GM12801 (cell line): ENCODE measurements around the gene PTPN22.

Experiments
- TF ChIP-seq, protein P1 (sequence below): IDR thresholded peaks from one replicate; pipeline ENCODE4 v1.5.1; 2011; ENCODE audit warnings: control low read depth; ENCODE audit not compliant: insufficient read length; ENCODE audit errors: extremely low read depth

Gene PTPN22

DNA sequence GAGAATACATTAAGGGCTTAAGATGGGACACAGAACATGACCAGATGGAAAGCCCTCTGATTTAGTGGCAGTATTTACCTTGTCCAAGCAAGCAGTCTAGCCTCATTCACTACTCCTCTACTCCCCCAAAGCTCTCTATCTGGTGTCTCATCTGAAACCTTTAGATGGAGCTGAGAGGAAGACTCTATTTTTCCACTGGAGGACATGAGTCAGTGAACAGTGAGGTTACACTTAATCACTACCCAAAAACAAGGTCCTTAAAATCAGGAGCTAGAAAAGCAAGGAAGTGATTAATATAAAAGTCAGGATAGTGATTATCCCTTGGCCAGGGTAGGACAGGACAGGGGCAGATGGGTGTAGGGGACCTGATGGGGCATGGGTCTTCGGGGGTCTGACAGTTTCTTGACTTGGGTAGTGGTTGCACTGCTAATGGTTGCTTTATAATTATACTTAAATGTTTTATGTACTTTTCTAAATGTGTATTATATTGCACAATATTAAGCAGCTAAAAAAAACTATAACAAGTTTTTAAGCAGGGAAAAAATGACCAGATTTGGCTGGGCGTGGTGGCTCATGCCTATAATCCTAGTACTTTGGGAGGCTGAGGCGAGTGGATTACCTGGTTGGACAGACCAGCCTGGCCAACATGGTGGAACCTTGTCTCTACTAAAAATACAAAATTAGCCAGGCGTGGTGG lies 3.0 kb downstream of the PTPN22 start:
- TF ChIP-seq, protein P1, sequence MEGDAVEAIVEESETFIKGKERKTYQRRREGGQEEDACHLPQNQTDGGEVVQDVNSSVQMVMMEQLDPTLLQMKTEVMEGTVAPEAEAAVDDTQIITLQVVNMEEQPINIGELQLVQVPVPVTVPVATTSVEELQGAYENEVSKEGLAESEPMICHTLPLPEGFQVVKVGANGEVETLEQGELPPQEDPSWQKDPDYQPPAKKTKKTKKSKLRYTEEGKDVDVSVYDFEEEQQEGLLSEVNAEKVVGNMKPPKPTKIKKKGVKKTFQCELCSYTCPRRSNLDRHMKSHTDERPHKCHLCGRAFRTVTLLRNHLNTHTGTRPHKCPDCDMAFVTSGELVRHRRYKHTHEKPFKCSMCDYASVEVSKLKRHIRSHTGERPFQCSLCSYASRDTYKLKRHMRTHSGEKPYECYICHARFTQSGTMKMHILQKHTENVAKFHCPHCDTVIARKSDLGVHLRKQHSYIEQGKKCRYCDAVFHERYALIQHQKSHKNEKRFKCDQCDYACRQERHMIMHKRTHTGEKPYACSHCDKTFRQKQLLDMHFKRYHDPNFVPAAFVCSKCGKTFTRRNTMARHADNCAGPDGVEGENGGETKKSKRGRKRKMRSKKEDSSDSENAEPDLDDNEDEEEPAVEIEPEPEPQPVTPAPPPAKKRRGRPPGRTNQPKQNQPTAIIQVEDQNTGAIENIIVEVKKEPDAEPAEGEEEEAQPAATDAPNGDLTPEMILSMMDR, result no peak

DNA sequence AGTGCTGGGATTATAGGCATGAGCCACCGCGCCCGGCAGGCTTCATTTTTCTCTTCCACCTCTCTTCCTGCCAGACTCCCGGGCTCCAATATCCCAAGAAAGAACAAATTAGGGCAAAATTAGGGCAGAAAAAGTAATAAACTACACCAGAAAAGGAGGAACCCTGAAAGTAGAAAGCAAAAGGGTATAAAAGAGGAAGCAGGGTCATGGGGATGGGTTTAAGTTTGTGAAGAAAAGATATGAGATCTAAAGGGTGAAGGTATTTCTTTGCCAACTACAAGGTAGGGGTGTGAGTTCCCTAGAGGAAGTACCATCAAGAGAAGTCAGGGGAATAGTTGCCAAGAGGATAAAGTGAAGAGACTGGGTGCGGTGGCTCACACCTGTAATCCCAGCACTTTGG lies 9.9 kb downstream of the PTPN22 start:
- TF ChIP-seq, protein P1, result no peak

DNA sequence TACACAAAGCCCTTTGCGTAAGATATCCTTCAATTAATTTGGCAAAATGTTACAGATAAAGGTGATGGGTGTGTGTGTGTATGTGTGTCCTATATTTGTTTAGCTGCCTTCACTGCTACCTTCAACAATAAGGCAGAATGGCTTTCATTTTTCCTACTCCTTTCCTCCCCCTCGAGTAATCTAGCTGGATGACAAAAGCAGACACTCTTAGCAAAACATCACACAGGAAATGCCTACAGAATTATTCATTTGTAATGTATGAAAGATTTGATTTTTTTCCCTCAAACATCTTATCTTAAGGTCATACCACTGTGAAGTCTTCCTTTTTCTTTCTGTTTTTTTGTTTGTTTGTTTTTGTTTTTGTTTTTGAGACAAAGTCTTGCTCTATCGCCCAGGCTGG lies 10.6 kb downstream of the PTPN22 start:
- TF ChIP-seq, protein P1, result no peak

DNA sequence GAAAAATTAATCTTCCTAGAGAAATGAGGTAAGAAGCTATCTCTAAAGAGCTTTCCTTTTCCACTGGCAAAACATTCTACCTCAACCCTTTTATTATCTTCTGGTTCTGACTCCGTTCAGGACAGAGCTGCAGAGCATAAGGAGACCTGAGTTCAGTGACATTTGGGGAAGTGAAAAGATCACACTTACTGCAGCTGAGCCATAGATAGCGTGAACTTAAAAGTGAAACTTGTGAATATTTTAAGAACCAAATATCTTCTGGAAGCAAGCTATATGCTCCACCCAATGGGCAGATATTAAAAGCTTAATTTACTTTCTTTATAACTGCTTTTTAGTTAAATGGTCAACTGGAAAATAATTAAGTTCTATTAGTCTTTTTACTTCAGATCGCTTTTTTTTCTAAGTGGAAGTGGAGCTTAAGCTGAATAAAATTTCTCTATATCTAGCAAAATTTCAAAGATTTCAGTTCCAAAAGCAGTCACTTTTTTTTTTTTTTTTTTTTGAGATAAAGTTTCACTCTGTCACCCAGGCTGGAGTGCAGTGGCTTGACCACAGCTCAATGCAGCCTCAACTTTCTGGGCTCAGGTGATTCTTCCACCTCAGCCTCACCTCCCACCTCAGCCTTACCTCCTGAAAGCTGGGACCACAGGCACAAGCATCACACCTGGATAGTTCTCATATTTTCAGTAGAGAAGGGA lies 11.9 kb downstream of the PTPN22 start:
- TF ChIP-seq, protein P1, result no peak

DNA sequence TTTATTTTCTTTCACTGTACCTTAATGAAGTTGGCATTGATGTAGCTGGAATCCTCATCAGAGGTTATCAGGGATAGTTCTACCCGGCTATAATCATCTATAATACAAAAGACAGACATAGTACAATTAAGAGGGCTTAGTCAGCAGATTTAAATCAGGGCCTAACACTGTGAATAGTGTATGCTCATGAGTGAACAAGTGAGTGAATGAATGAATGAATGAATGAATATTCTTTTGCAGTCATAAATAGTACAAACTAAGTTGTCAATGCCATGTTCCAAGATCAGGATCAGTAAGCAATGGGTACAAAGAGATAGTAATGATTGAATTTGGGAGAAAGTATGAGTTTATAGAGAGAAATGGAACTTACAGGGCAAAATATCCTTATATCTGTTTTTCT lies 12.5 kb downstream of the PTPN22 start:
- TF ChIP-seq, protein P1, result no peak

DNA sequence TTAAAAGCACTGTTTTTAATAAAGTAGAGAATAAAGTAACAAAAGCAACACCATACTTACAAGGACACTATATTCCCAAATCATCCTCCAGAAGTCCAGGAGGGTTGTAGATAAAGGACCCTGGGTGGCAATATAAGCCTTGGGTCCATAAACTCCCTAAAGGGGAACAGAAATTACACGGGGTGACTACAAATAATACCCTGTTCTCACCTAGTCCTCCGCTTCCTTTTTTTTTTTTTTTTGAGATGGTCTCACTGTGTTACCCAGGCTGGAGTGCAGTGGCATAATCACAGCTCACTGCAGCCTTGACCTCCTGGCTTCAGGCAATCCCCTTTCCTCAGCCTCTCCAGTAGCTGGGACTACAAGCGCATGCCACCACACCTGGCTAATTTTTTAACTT lies 13.1 kb downstream of the PTPN22 start:
- TF ChIP-seq, protein P1, result no peak

DNA sequence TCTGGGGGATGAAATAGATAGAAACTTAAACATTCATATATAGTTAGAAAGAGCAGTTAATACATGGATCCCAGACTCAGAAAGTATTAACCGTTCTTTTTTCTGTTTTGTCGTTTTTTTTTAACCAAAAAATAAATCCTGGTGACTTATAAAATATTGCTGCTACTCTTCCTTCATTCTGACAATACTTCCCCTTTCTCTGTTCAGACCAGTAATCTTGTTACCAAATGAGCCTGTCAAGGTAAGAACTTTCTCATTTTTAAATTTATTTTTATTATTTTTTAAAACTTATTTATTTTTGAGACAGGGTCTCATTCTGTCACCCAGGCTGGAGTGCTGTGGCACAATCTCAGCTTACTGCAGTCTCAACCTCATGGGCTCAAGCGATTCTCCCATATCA lies 13.7 kb downstream of the PTPN22 start:
- TF ChIP-seq, protein P1, result no peak
